CD14-positive monocyte (primary cell): ENCODE measurements around the gene TOMM22. TPM values are rescaled to one million over a fixed set of nuclear protein-coding genes. Genes with fewer than 3 reads are reported as not detected.

Source experiments
- DNase-seq, 3 donors: peaks; one replicate each; pipeline ENCODE4 v3.0.0-alpha.2; 2011 to 2022
- H2AFZ ChIP-seq: 2 replicates; pipeline ENCODE4 v1.6.0; 2012; ENCODE audit warnings: mild to moderate bottlenecking, low read depth, low read length, inconsistent platforms; ENCODE audit not compliant: insufficient read depth, poor library complexity, severe bottlenecking
- H3K27ac ChIP-seq, 2 donors: 1 replicate in 1 of 2; 2 replicates in 1 of 2; pipeline ENCODE4 v1.5.1; 2012 to 2013; ENCODE audit warnings: low read length in 2 of 2, control low read depth in 1 of 2, inconsistent platforms in 1 of 2, low read depth in 1 of 2, mild to moderate bottlenecking in 1 of 2
- H3K27me3 ChIP-seq, 2 donors: one replicate each; pipeline versions ENCODE4 v1.6.0 to v1.6.1; 2011 to 2013; ENCODE audit warnings: low read length in 2 of 2; ENCODE audit not compliant: control insufficient read depth in 2 of 2, insufficient read depth in 2 of 2
- H3K36me3 ChIP-seq, 2 donors: replicated peaks in 1 of 2; 1 replicate in 1 of 2; 2 replicates in 1 of 2; pipeline versions ENCODE4 v1.5.1 to v1.6.1; 2012 to 2013; ENCODE audit warnings: low read length in 2 of 2, control low read depth in 1 of 2, inconsistent platforms in 1 of 2, mild to moderate bottlenecking in 1 of 2; ENCODE audit not compliant: insufficient read depth in 2 of 2, control insufficient read depth in 1 of 2
- H3K4me1 ChIP-seq, 2 donors: 1 replicate in 1 of 2; 2 replicates in 1 of 2; pipeline versions ENCODE4 v1.5.1 to v1.6.1; 2012 to 2013; ENCODE audit warnings: low read length in 2 of 2, control low read depth in 1 of 2, inconsistent platforms in 1 of 2, mild to moderate bottlenecking in 1 of 2, moderate library complexity in 1 of 2; ENCODE audit not compliant: insufficient read depth in 2 of 2, control insufficient read depth in 1 of 2
- H3K4me2 ChIP-seq: replicated peaks from 2 replicates; pipeline ENCODE3; 2012; ENCODE audit warnings: low read length, moderate library complexity, mild to moderate bottlenecking; ENCODE audit not compliant: poor library complexity, severe bottlenecking; ENCODE audit errors: extremely low read depth
- H3K4me3 ChIP-seq, 3 experiments: fragments of 200-600 bp in 1 of 3; sonication (generic) in 1 of 3; replicated peaks in 1 of 3; 1 replicate in 2 of 3; 2 replicates in 1 of 3; pipeline ENCODE4 v1.5.1; 2011 to 2013; ENCODE audit warnings: low read length in 3 of 3, mild to moderate bottlenecking in 3 of 3, control low read depth in 2 of 3, low read depth in 2 of 3, inconsistent platforms in 1 of 3, moderate library complexity in 1 of 3
- H3K79me2 ChIP-seq: 2 replicates; pipeline ENCODE4 v1.6.0; 2012; ENCODE audit warnings: mild to moderate bottlenecking, control low read depth, inconsistent platforms, low read length, moderate library complexity; ENCODE audit not compliant: insufficient read depth
- H3K9ac ChIP-seq: 2 replicates; pipeline ENCODE4 v1.6.0; 2017; ENCODE audit warnings: low read length, mild to moderate bottlenecking; ENCODE audit not compliant: insufficient read depth, poor library complexity, severe bottlenecking
- H3K9me3 ChIP-seq, 2 donors: replicated peaks in 1 of 2; 1 replicate in 1 of 2; 2 replicates in 1 of 2; pipeline versions ENCODE4 v1.5.1 to v1.6.1; 2012 to 2013; ENCODE audit warnings: low read length in 2 of 2, control low read depth in 1 of 2; ENCODE audit not compliant: control insufficient read depth in 1 of 2, insufficient read depth in 1 of 2
- H4K20me1 ChIP-seq: 2 replicates; pipeline ENCODE4 v1.6.0; 2012; ENCODE audit warnings: mild to moderate bottlenecking, low read length, control low read depth, moderate library complexity; ENCODE audit not compliant: insufficient read depth
- H3K27ac Mint-ChIP-seq, 7 donors: one replicate each; pipeline ENCODE4 v1.8.0; 2020; ENCODE audit warnings: mild to moderate bottlenecking in 7 of 7, mixed read lengths in 7 of 7, moderate library complexity in 6 of 7, inconsistent platforms in 2 of 7
- H3K27me3 Mint-ChIP-seq, 3 donors: one replicate each; pipeline ENCODE4 v1.8.0; 2021 to 2022; ENCODE audit warnings: low read depth in 3 of 3, mild to moderate bottlenecking in 3 of 3, mixed read lengths in 3 of 3, moderate library complexity in 3 of 3, inconsistent platforms in 1 of 3
- H3K36me3 Mint-ChIP-seq, 2 donors: one replicate each; pipeline ENCODE4 v1.8.0; 2020; ENCODE audit warnings: mixed read lengths in 2 of 2, inconsistent platforms in 1 of 2, mild to moderate bottlenecking in 1 of 2
- H3K4me1 Mint-ChIP-seq: one replicate; pipeline ENCODE4 v1.8.0; 2020; ENCODE audit warnings: mild to moderate bottlenecking, mixed read lengths
- H3K4me3 Mint-ChIP-seq, 2 donors: one replicate each; pipeline ENCODE4 v1.8.0; 2020; ENCODE audit warnings: mild to moderate bottlenecking in 2 of 2, mixed read lengths in 2 of 2, moderate library complexity in 1 of 2
- H3K9me3 Mint-ChIP-seq, 7 donors: one replicate each; pipeline ENCODE4 v1.8.0; 2020 to 2022; ENCODE audit warnings: mixed read lengths in 7 of 7, mild to moderate bottlenecking in 6 of 7, moderate library complexity in 6 of 7, inconsistent platforms in 2 of 7
- CTCF ChIP-seq: fragments of 200-600 bp; IDR thresholded peaks from one replicate; pipeline ENCODE4 v1.8.0; 2022; ENCODE audit warnings: antibody characterized with exemption, mild to moderate bottlenecking
- WGBS: methylation state at CpG from one replicate; pipeline ENCODE4 v1.1.5; 2013; ENCODE audit warnings: missing lambda C conversion rate; ENCODE audit not compliant: insufficient coverage; 5-methylcytosine and 5-hydroxymethylcytosine counted together
- intact Hi-C, 2 donors: fragments of 100-400 bp; cut with micrococcal nuclease; formaldehyde crosslinking; loops; one replicate each; pipeline versions ENCODE4 v1.15.0 to v1.15.1; 2023
- polyA plus RNA-seq, 3 donors: library from polyadenylated mRNA; depleted of rRNA in 1 of 3; unstranded in 2 of 3; stranded (reverse) in 1 of 3; fragments of 300-500 nt in 2 of 3; fragments of >200 nt in 1 of 3; fragmentation: Illumina TruSeq in 2 of 3; gene quantifications; 1 replicate in 2 of 3; 2 replicates in 1 of 3; pipeline ENCODE4 v1.2.3, GENCODE V29; 2012 to 2021

TOMM22 gene
- polyA plus RNA-seq, 3 donors = 31.9 to 71.4 (median 58.0) TPM

- Histone ChIP-seq H3K4me3 (peak overlapping the region in 1 of 3 experiments; percentile 89), H3K79me2 (peaks cover 54% of the 10 kb centered on the region), H3K9me3 (no peaks in the 10 kb centered on the region), H2AFZ (no peak overlapping the region), H3K27me3 (peaks cover 0 to 2% of the 10 kb centered on the region in 2 donors), H3K36me3 (no peaks in the 10 kb centered on the region), H3K9ac (no peak overlapping the region), H4K20me1 (peaks cover 11% of the 10 kb centered on the region), H3K4me2 (peak overlapping the region; percentile 75), H3K27ac (peak overlapping the region in 1 of 2 donors; percentile 52), H3K4me1 (peaks cover 47 to 53% of the 10 kb centered on the region in 2 donors)
- peaks cover 48% of the 10 kb centered on the region for H3K4me1 Mint-ChIP-seq
- 79% methylated on average over 9 of the region's 13 CpGs for WGBS
- H3K9me3 Mint-ChIP-seq = no peaks in the 10 kb centered on the region
- no peak for DNase-seq
- peaks cover 0 to 18% of the 10 kb centered on the region in 2 donors for H3K36me3 Mint-ChIP-seq
- peak overlapping the region; percentile 39 to 62 for H3K4me3 Mint-ChIP-seq
- intact Hi-C loops = no loop called here
- H3K27ac Mint-ChIP-seq = peak overlapping the region in 6 of 7 donors; percentile 32 to 81 (median 58)
- peaks cover 6 to 13% (median 6%) of the 10 kb centered on the region in 3 donors for H3K27me3 Mint-ChIP-seq
- no peak for TF ChIP-seq CTCF
Observed at GRCh38 chr22:38698407-38699094, 16.8 kb downstream of the TOMM22 start.

- no peak for TF ChIP-seq CTCF
- no peak for DNase-seq
- H3K36me3 ChIP-seq = no peaks in the 10 kb centered on the region
- peaks cover 6 to 13% (median 6%) of the 10 kb centered on the region in 3 donors for H3K27me3 Mint-ChIP-seq
- no peak overlapping the region for H3K9ac ChIP-seq
- H2AFZ ChIP-seq = no peak overlapping the region
- 82% methylated on average over 3 of the region's 5 CpGs for WGBS
- peaks cover 51% of the 10 kb centered on the region for H3K4me1 Mint-ChIP-seq
- peaks cover 48% of the 10 kb centered on the region for H3K79me2 ChIP-seq
- peaks cover 47 to 53% of the 10 kb centered on the region in 2 donors for H3K4me1 ChIP-seq
- H3K27ac ChIP-seq = no peak overlapping the region
- peaks cover 0 to 2% of the 10 kb centered on the region in 2 donors for H3K27me3 ChIP-seq
- H3K27ac Mint-ChIP-seq = peak overlapping the region in 1 of 7 donors; percentile 40
- H3K4me3 Mint-ChIP-seq = peak overlapping the region; percentile 89 to 91
- intact Hi-C loops = no loop called here
- H3K4me2 ChIP-seq = peak overlapping the region; percentile 75
- H3K36me3 Mint-ChIP-seq = peaks cover 0 to 18% of the 10 kb centered on the region in 2 donors
- H4K20me1 ChIP-seq = peaks cover 11% of the 10 kb centered on the region
- H3K9me3 ChIP-seq = no peaks in the 10 kb centered on the region
- H3K9me3 Mint-ChIP-seq = no peaks in the 10 kb centered on the region
- peak overlapping the region in 2 of 3 experiments; percentile 89 to 97 for H3K4me3 ChIP-seq
Observed at GRCh38 chr22:38699143-38699542, 17.4 kb downstream of the TOMM22 start.
